Mesenchymal stem cell (in vitro differentiated cells and primary cell): ENCODE results near the gene MEN1.

Experiments used
- DNase-seq: peaks from one replicate; pipeline ENCODE4 v3.0.0-alpha.2; 2013
- H2AFZ ChIP-seq: one replicate; pipeline ENCODE4 v1.6.1; 2013; ENCODE audit warnings: low read depth, mild to moderate bottlenecking, control low read depth, inconsistent platforms, low read length, moderate library complexity
- H2AK5ac ChIP-seq: 2 replicates; pipeline ENCODE4 v1.6.1; 2013; ENCODE audit warnings: low read length, moderate library complexity, mild to moderate bottlenecking, inconsistent platforms; ENCODE audit not compliant: severe bottlenecking
- H2BK120ac ChIP-seq: one replicate; pipeline ENCODE4 v1.6.1; 2013; ENCODE audit warnings: low read depth, mild to moderate bottlenecking, inconsistent platforms, low read length, moderate library complexity
- H2BK12ac ChIP-seq, 2 experiments: one replicate each; pipeline ENCODE4 v1.6.1; 2013; ENCODE audit warnings: inconsistent platforms in 2 of 2, low read length in 2 of 2, mild to moderate bottlenecking in 2 of 2, moderate library complexity in 2 of 2, control low read depth in 1 of 2
- H2BK15ac ChIP-seq: one replicate; pipeline ENCODE4 v1.6.1; 2013; ENCODE audit warnings: mild to moderate bottlenecking, low read depth, inconsistent platforms; ENCODE audit not compliant: poor library complexity, severe bottlenecking
- H2BK5ac ChIP-seq: 2 replicates; pipeline ENCODE4 v1.6.1; 2013; ENCODE audit warnings: low read depth, mild to moderate bottlenecking, low read length, control low read depth, inconsistent platforms; ENCODE audit not compliant: poor library complexity, severe bottlenecking
- H3K14ac ChIP-seq, 2 experiments: one replicate each; pipeline ENCODE4 v1.6.1; 2013; ENCODE audit warnings: inconsistent platforms in 2 of 2, low read length in 2 of 2, control low read depth in 1 of 2, mild to moderate bottlenecking in 1 of 2, moderate library complexity in 1 of 2
- H3K18ac ChIP-seq, 2 experiments: one replicate each; pipeline ENCODE4 v1.6.1; 2013; ENCODE audit warnings: inconsistent platforms in 2 of 2, low read length in 2 of 2, control low read depth in 1 of 2, low read depth in 1 of 2, mild to moderate bottlenecking in 1 of 2
- H3K23ac ChIP-seq, 2 experiments: one replicate each; pipeline ENCODE4 v1.6.1; 2013; ENCODE audit warnings: inconsistent platforms in 2 of 2, low read length in 2 of 2, mild to moderate bottlenecking in 2 of 2, moderate library complexity in 2 of 2, control low read depth in 1 of 2
- H3K27ac ChIP-seq: 2 replicates; pipeline ENCODE4 v1.5.1; 2013; ENCODE audit warnings: mild to moderate bottlenecking, moderate library complexity, low read length, control low read depth, inconsistent platforms; ENCODE audit not compliant: poor library complexity, severe bottlenecking
- H3K27me3 ChIP-seq, 2 experiments: 2 replicates each; pipeline versions ENCODE4 v1.6.1 to v1.7.0; 2013; ENCODE audit warnings: low read length in 2 of 2, mild to moderate bottlenecking in 2 of 2, moderate library complexity in 2 of 2, control low read depth in 1 of 2, inconsistent platforms in 1 of 2; ENCODE audit not compliant: control insufficient read depth in 1 of 2, insufficient read depth in 1 of 2
- H3K36me3 ChIP-seq, 2 experiments: 2 replicates each; pipeline versions ENCODE4 v1.6.1 to v1.7.0; 2013; ENCODE audit warnings: low read length in 2 of 2, control low read depth in 1 of 2, inconsistent platforms in 1 of 2, low read depth in 1 of 2, mild to moderate bottlenecking in 1 of 2; ENCODE audit not compliant: insufficient read depth in 2 of 2, control insufficient read depth in 1 of 2
- H3K4ac ChIP-seq, 2 experiments: one replicate each; pipeline ENCODE4 v1.6.1; 2013; ENCODE audit warnings: inconsistent platforms in 2 of 2, low read length in 2 of 2, mild to moderate bottlenecking in 2 of 2, moderate library complexity in 2 of 2, control low read depth in 1 of 2, low read depth in 1 of 2
- H3K4me1 ChIP-seq: 2 replicates; pipeline ENCODE4 v1.6.1; 2013; ENCODE audit warnings: low read depth, low read length, control low read depth; ENCODE audit not compliant: control insufficient read depth, insufficient read depth
- H3K4me2 ChIP-seq: 2 replicates; pipeline ENCODE4 v1.6.1; 2013; ENCODE audit warnings: low read length, mild to moderate bottlenecking, inconsistent platforms; ENCODE audit not compliant: poor library complexity, severe bottlenecking
- H3K4me3 ChIP-seq, 2 experiments: 2 replicates each; pipeline versions ENCODE4 v1.5.1 to v1.7.0; 2013; ENCODE audit warnings: low read length in 2 of 2, mild to moderate bottlenecking in 2 of 2, control low read depth in 1 of 2, low read depth in 1 of 2; ENCODE audit not compliant: insufficient read depth in 1 of 2
- H3K79me1 ChIP-seq: replicated peaks from 2 replicates; pipeline ENCODE4 v1.6.1; 2013; ENCODE audit warnings: mild to moderate bottlenecking, control low read depth, low read length, inconsistent platforms; ENCODE audit not compliant: poor library complexity, severe bottlenecking
- H3K9ac ChIP-seq: 2 replicates; pipeline ENCODE4 v1.7.0; 2013; ENCODE audit warnings: mild to moderate bottlenecking, low read length, moderate library complexity
- H3K9me3 ChIP-seq: 2 replicates; pipeline ENCODE4 v1.7.0; 2013; ENCODE audit warnings: mild to moderate bottlenecking, low read length; ENCODE audit not compliant: control insufficient read depth
- H4K8ac ChIP-seq: one replicate; pipeline ENCODE4 v1.6.1; 2013; ENCODE audit warnings: inconsistent platforms, mild to moderate bottlenecking, low read length, moderate library complexity
- H4K91ac ChIP-seq: one replicate; pipeline ENCODE4 v1.6.1; 2013; ENCODE audit warnings: mild to moderate bottlenecking, low read length, inconsistent platforms
- WGBS: methylation state at CpG from one replicate; pipeline ENCODE4 v1.1.7; 2013; ENCODE audit warnings: mixed read lengths; 5-methylcytosine and 5-hydroxymethylcytosine counted together

Gene MEN1

GRCh38 chr11:64826578-64827450 is 16.5 kb upstream of the MEN1 start:
- H3K4ac ChIP-seq, result no peak overlapping the region
- no peak overlapping the region for H3K18ac ChIP-seq
- DNase-seq, result no peak
- 93% methylated on average over 52 of the region's 52 CpGs for WGBS
- H3K36me3 ChIP-seq, result peaks cover 0 to 36% of the 10 kb centered on the region in 2 experiments
- H3K79me1 ChIP-seq, result no peaks in the 10 kb centered on the region
- H3K14ac ChIP-seq, result no peak overlapping the region
- H3K9me3 ChIP-seq, result no peaks in the 10 kb centered on the region
- H3K4me1 ChIP-seq, result no peaks in the 10 kb centered on the region
- no peak overlapping the region for H2BK15ac ChIP-seq
- no peak overlapping the region for H3K27ac ChIP-seq
- H2BK12ac ChIP-seq, result no peak overlapping the region
- peak overlapping the region; percentile 31 for H4K91ac ChIP-seq
- H3K23ac ChIP-seq, result no peak overlapping the region
- H2BK120ac ChIP-seq, result no peak overlapping the region
- no peak overlapping the region for H4K8ac ChIP-seq
- H2AFZ ChIP-seq, result no peak overlapping the region
- H2AK5ac ChIP-seq, result no peak overlapping the region
- H3K9ac ChIP-seq, result no peak overlapping the region
- H3K4me3 ChIP-seq, result no peak overlapping the region
- H3K4me2 ChIP-seq, result no peak overlapping the region
- H2BK5ac ChIP-seq, result no peak overlapping the region
- peaks cover 0 to 22% of the 10 kb centered on the region in 2 experiments for H3K27me3 ChIP-seq

DNA sequence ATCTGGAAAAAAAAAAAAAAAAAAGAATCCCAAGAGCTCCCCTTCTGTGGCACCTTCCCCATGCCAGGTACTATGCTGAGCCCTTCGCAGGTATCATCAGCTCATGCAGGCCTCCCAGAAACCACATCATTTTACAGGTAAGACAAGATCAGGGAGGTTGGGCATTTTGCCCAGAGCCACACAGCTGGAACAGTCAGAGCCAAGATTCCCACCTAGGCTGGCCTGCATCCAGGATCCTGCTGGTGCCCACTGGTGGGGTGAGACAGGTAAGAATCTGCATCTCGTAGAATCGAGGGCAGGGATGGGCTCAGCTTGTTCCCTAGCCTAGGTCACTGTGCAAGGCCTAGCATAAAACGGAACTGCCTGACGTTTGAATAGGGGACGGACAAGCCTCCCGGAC is 15.7 kb upstream of the MEN1 start:
- Histone ChIP-seq H3K23ac (no peak overlapping the region), H3K27ac (no peak overlapping the region), H4K91ac (no peak overlapping the region), H2AK5ac (no peak overlapping the region), H3K9ac (no peak overlapping the region), H2AFZ (no peak overlapping the region), H2BK120ac (no peak overlapping the region), H3K4me3 (no peak overlapping the region), H3K18ac (no peak overlapping the region), H3K4ac (no peak overlapping the region), H2BK5ac (no peak overlapping the region), H3K36me3 (peaks cover 0 to 29% of the 10 kb centered on the region in 2 experiments), H3K4me1 (no peaks in the 10 kb centered on the region), H3K9me3 (no peaks in the 10 kb centered on the region), H2BK12ac (no peak overlapping the region), H3K79me1 (no peaks in the 10 kb centered on the region), H2BK15ac (no peak overlapping the region), H3K14ac (no peak overlapping the region), H4K8ac (no peak overlapping the region), H3K4me2 (no peak overlapping the region), H3K27me3 (peaks cover 0 to 22% of the 10 kb centered on the region in 2 experiments)
- WGBS, result 85% methylated on average over 7 of the region's 7 CpGs
- DNase-seq, result no peak

- H3K14ac ChIP-seq, result no peak overlapping the region
- no peak overlapping the region for H2BK12ac ChIP-seq
- H2AK5ac ChIP-seq, result no peak overlapping the region
- H3K4ac ChIP-seq, result no peak overlapping the region
- H3K9me3 ChIP-seq, result no peaks in the 10 kb centered on the region
- no peak overlapping the region for H3K27ac ChIP-seq
- H3K27me3 ChIP-seq, result peaks cover 0 to 19% of the 10 kb centered on the region in 2 experiments
- H3K79me1 ChIP-seq, result no peaks in the 10 kb centered on the region
- no peak overlapping the region for H4K91ac ChIP-seq
- no peak overlapping the region for H3K18ac ChIP-seq
- no peak overlapping the region for H4K8ac ChIP-seq
- H2BK5ac ChIP-seq, result no peak overlapping the region
- no peak overlapping the region for H2BK15ac ChIP-seq
- no peak for DNase-seq
- H2AFZ ChIP-seq, result no peak overlapping the region
- H3K9ac ChIP-seq, result no peak overlapping the region
- H3K36me3 ChIP-seq, result peaks cover 0 to 18% of the 10 kb centered on the region in 2 experiments
- H3K4me3 ChIP-seq, result no peak overlapping the region
- no peak overlapping the region for H3K23ac ChIP-seq
- H3K4me2 ChIP-seq, result no peak overlapping the region
- 71% methylated on average over 11 of the region's 11 CpGs for WGBS
- no peak overlapping the region for H2BK120ac ChIP-seq
- H3K4me1 ChIP-seq, result no peaks in the 10 kb centered on the region
Observed at GRCh38 chr11:64823568-64824119, 13.3 kb upstream of the MEN1 start.

DNA sequence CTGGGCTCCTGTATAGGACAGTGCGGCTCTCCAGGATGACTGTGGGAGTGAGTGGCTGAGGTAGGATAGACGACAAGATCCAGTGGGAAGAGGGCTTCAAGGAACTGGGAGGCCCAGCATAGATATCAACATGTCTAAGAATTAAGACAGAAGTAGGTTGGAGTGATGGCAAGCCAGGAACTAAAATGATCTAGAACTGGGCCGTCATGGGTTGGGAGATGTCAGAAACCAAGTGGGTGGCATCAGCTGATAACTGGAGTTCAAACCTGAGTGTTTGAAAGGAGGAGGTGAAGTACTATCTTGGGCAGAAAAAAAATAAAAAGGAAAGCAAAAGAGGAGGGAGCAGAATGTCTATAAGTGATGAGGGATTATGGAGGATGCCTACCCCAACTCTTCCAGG is 7.1 kb upstream of the MEN1 start:
- H3K27me3 ChIP-seq, result no peaks in the 10 kb centered on the region
- no peak overlapping the region for H3K18ac ChIP-seq
- no peak overlapping the region for H3K4ac ChIP-seq
- H2BK15ac ChIP-seq, result no peak overlapping the region
- H2BK120ac ChIP-seq, result no peak overlapping the region
- WGBS, result 94% methylated on average over 3 of the region's 3 CpGs
- no peak overlapping the region for H3K23ac ChIP-seq
- no peaks in the 10 kb centered on the region for H3K9me3 ChIP-seq
- no peak overlapping the region for H2BK12ac ChIP-seq
- no peak overlapping the region for H3K9ac ChIP-seq
- H3K4me2 ChIP-seq, result no peak overlapping the region
- peaks cover 3% of the 10 kb centered on the region for H3K4me1 ChIP-seq
- no peak overlapping the region for H3K27ac ChIP-seq
- H2AFZ ChIP-seq, result no peak overlapping the region
- H3K4me3 ChIP-seq, result no peak overlapping the region
- no peak for DNase-seq
- no peak overlapping the region for H4K8ac ChIP-seq
- H2AK5ac ChIP-seq, result no peak overlapping the region
- H4K91ac ChIP-seq, result no peak overlapping the region
- no peak overlapping the region for H2BK5ac ChIP-seq
- no peaks in the 10 kb centered on the region for H3K36me3 ChIP-seq
- H3K79me1 ChIP-seq, result no peaks in the 10 kb centered on the region
- no peak overlapping the region for H3K14ac ChIP-seq
